ENCODE data around the gene SLC22A3. TPM values are rescaled to one million over a fixed set of nuclear protein-coding genes. Genes with fewer than 3 reads are reported as not detected.

SLC22A3 gene
- total RNA-seq, 6 experiments from 2014 or later: 16.3 to 49.3 (median 32.0) TPM

GRCh38 chr6:160435935-160436334, 87.8 kb downstream of the SLC22A3 start:
- intact Hi-C loops (cut with DNase I): no loop called here
- 57% methylated on average over 4 of the region's 4 CpGs for WGBS (ENCODE audit: insufficient coverage, low coverage, low lambda C conversion rate, missing lambda C conversion rate)

GRCh38 chr6:160437154-160437553, 89.0 kb downstream of the SLC22A3 start:
- ATAC-seq (no peak), DNase-seq (no peak)
- no peak for TF ChIP-seq CTCF (IDR thresholded peaks at IDR 0.05)
- TF ChIP-seq POLR2A (IDR thresholded peaks at IDR 0.05): no peak
- H3K9me3 ChIP-seq: no peaks in the 10 kb centered on the region
- intact Hi-C loops (cut with DNase I): no loop called here
- no peak overlapping the region for H3K4me3 ChIP-seq
- no peaks in the 10 kb centered on the region for H3K36me3 ChIP-seq
- WGBS (ENCODE audit: insufficient coverage, low coverage, low lambda C conversion rate, missing lambda C conversion rate): 83% methylated on average over 5 of the region's 5 CpGs
- no peak overlapping the region for H3K27ac ChIP-seq
- H3K27me3 ChIP-seq: no peaks in the 10 kb centered on the region
- no peaks in the 10 kb centered on the region for H3K4me1 ChIP-seq

More at GRCh38 chr6:160435935-160436334, 87.8 kb downstream of the SLC22A3 start:
- no peak for ATAC-seq
- Histone ChIP-seq H3K9me3 (no peaks in the 10 kb centered on the region), H3K36me3 (no peaks in the 10 kb centered on the region), H3K27me3 (no peaks in the 10 kb centered on the region), H3K4me3 (no peak overlapping the region), H3K4me1 (no peaks in the 10 kb centered on the region), H3K27ac (no peak overlapping the region)
- no peak for TF ChIP-seq POLR2A (IDR thresholded peaks at IDR 0.05)
- no peak for TF ChIP-seq CTCF (IDR thresholded peaks at IDR 0.05)
- no peak for DNase-seq

- intact Hi-C loops (cut with DNase I): no loop called here
- Histone ChIP-seq H3K27ac (no peak overlapping the region), H3K4me3 (no peak overlapping the region), H3K36me3 (no peaks in the 10 kb centered on the region), H3K9me3 (no peaks in the 10 kb centered on the region), H3K27me3 (no peaks in the 10 kb centered on the region), H3K4me1 (no peaks in the 10 kb centered on the region)
- no peak for ATAC-seq
- no peak for TF ChIP-seq CTCF (IDR thresholded peaks at IDR 0.05)
- TF ChIP-seq POLR2A (IDR thresholded peaks at IDR 0.05): no peak
- no peak for DNase-seq
- WGBS (ENCODE audit: insufficient coverage, low coverage, low lambda C conversion rate, missing lambda C conversion rate): 83% methylated on average over 4 of the region's 4 CpGs
These were observed 89.6 kb downstream of the SLC22A3 start for GRCh38 chr6:160437775-160438174.

GRCh38 chr6:160438481-160438880, 90.3 kb downstream of the SLC22A3 start:
- no peak for TF ChIP-seq CTCF (IDR thresholded peaks at IDR 0.05)
- no peak for TF ChIP-seq POLR2A (IDR thresholded peaks at IDR 0.05)
- no peak overlapping the region for H3K27ac ChIP-seq
- no peaks in the 10 kb centered on the region for H3K27me3 ChIP-seq
- H3K9me3 ChIP-seq: no peaks in the 10 kb centered on the region
- WGBS (ENCODE audit: insufficient coverage, low coverage, low lambda C conversion rate, missing lambda C conversion rate): 84% methylated on average over 4 of the region's 4 CpGs
- no peaks in the 10 kb centered on the region for H3K4me1 ChIP-seq
- H3K4me3 ChIP-seq: no peak overlapping the region
- DNase-seq (no peak), ATAC-seq (no peak)
- H3K36me3 ChIP-seq: no peaks in the 10 kb centered on the region
- intact Hi-C loops (cut with DNase I): no loop called here

- intact Hi-C loops (cut with DNase I): no loop called here
- no peaks in the 10 kb centered on the region for H3K9me3 ChIP-seq
These were observed 91.6 kb downstream of the SLC22A3 start for GRCh38 chr6:160439751-160440150.

More at GRCh38 chr6:160439751-160440150, 91.6 kb downstream of the SLC22A3 start:
- no peaks in the 10 kb centered on the region for H3K36me3 ChIP-seq
- H3K4me1 ChIP-seq: no peaks in the 10 kb centered on the region
- no peak for ATAC-seq
- TF ChIP-seq CTCF (IDR thresholded peaks at IDR 0.05) (no peak), POLR2A (IDR thresholded peaks at IDR 0.05) (no peak)
- no peak overlapping the region for H3K27ac ChIP-seq
- no peaks in the 10 kb centered on the region for H3K27me3 ChIP-seq
- H3K4me3 ChIP-seq: no peak overlapping the region
- 69% methylated on average over 5 of the region's 5 CpGs for WGBS (ENCODE audit: insufficient coverage, low coverage, low lambda C conversion rate, missing lambda C conversion rate)
- no peak for DNase-seq
